ENCODE measurements around the gene TNFSF12. TPM values are rescaled to one million over a fixed set of nuclear protein-coding genes. Genes with fewer than 3 reads are reported as not detected.

The TNFSF12 gene
- total RNA-seq, 1 experiment from 2014 or later: 15.2 TPM

- ATAC-seq (no peak), DNase-seq (no peak)
- POLR2A ChIA-PET (ENCODE audit: unreplicated experiment): no interaction called here
- H3K27ac ChIP-seq (ENCODE audit: low read length): no peak overlapping the region
- H3K4me2 ChIP-seq (ENCODE audit: low read length): no peak overlapping the region
- H3K9me2 ChIP-seq (replicated peaks; ENCODE audit: low read length): no peaks in the 10 kb centered on the region
- no TSS peak for BruUV-seq (replicated peaks)
- H3K9me3 ChIP-seq (ENCODE audit: low read length): no peaks in the 10 kb centered on the region
- no peak overlapping the region for H3K4me3 ChIP-seq (ENCODE audit: low read length)
- H3F3A ChIP-seq (ENCODE audit: low read length, unreplicated experiment): no peaks in the 10 kb centered on the region
- no peak overlapping the region for H2AFZ ChIP-seq (ENCODE audit: low read length)
- H3K9ac ChIP-seq (ENCODE audit: low read length): no peak overlapping the region
- TF ChIP-seq, protein P1, sequence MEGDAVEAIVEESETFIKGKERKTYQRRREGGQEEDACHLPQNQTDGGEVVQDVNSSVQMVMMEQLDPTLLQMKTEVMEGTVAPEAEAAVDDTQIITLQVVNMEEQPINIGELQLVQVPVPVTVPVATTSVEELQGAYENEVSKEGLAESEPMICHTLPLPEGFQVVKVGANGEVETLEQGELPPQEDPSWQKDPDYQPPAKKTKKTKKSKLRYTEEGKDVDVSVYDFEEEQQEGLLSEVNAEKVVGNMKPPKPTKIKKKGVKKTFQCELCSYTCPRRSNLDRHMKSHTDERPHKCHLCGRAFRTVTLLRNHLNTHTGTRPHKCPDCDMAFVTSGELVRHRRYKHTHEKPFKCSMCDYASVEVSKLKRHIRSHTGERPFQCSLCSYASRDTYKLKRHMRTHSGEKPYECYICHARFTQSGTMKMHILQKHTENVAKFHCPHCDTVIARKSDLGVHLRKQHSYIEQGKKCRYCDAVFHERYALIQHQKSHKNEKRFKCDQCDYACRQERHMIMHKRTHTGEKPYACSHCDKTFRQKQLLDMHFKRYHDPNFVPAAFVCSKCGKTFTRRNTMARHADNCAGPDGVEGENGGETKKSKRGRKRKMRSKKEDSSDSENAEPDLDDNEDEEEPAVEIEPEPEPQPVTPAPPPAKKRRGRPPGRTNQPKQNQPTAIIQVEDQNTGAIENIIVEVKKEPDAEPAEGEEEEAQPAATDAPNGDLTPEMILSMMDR (conservative IDR thresholded peaks at IDR 0.05; ENCODE audit: low read depth, low read length): no peak
- TF ChIP-seq EZH2phosphoT487 (IDR thresholded peaks at IDR 0.05; ENCODE audit: borderline replicate concordance, low read length): no peak
- H3K79me2 ChIP-seq (ENCODE audit: low read length): no peaks in the 10 kb centered on the region
- intact Hi-C loops (cut with micrococcal nuclease): no loop called here
- CTCF ChIA-PET: interaction anchor here (0.5 to 0.6 kb wide), 2 partner anchors 12 to 56 kb away, joined by 3 to 4 read pairs; no protein-coding TSS in a partner anchor
- H3K27me3 ChIP-seq (ENCODE audit: low read length): no peaks in the 10 kb centered on the region
- H4K20me1 ChIP-seq (ENCODE audit: low read length): no peaks in the 10 kb centered on the region
- no peaks in the 10 kb centered on the region for H3K4me1 ChIP-seq (ENCODE audit: insufficient read depth, low read length)
- H3K36me3 ChIP-seq (ENCODE audit: low read depth, low read length): peaks cover 68% of the 10 kb centered on the region
These were observed 47.1 kb upstream of the TNFSF12 start for GRCh38 chr17:7501729-7502128.

- Histone ChIP-seq H3K36me3 (ENCODE audit: low read depth, low read length) (peaks cover 65% of the 10 kb centered on the region), H3K9me2 (replicated peaks; ENCODE audit: low read length) (no peaks in the 10 kb centered on the region), H3K4me2 (ENCODE audit: low read length) (no peak overlapping the region), H3K4me3 (ENCODE audit: low read length) (no peak overlapping the region), H3K27ac (ENCODE audit: low read length) (no peak overlapping the region), H2AFZ (ENCODE audit: low read length) (no peak overlapping the region), H3K79me2 (ENCODE audit: low read length) (no peaks in the 10 kb centered on the region), H3K4me1 (ENCODE audit: insufficient read depth, low read length) (no peaks in the 10 kb centered on the region), H4K20me1 (ENCODE audit: low read length) (no peaks in the 10 kb centered on the region), H3K27me3 (ENCODE audit: low read length) (no peaks in the 10 kb centered on the region), H3F3A (ENCODE audit: low read length, unreplicated experiment) (no peaks in the 10 kb centered on the region), H3K9me3 (ENCODE audit: low read length) (no peaks in the 10 kb centered on the region), H3K9ac (ENCODE audit: low read length) (no peak overlapping the region)
- intact Hi-C loops (cut with micrococcal nuclease): no loop called here
- ATAC-seq (peak; percentile 31; the same call in 1 of the 2 replicates), DNase-seq (no peak)
- TF ChIP-seq EZH2 (IDR thresholded peaks at IDR 0.05; ENCODE audit: low read length, unreplicated experiment) (no peak), EZH2phosphoT487 (IDR thresholded peaks at IDR 0.05; ENCODE audit: borderline replicate concordance, low read length) (no peak)
- TF ChIP-seq, protein P1 (conservative IDR thresholded peaks at IDR 0.05; ENCODE audit: low read depth, low read length): no peak
- ChIA-PET POLR2A (ENCODE audit: unreplicated experiment) (no interaction called here), CTCF (interaction anchor here (0.5 to 0.7 kb wide), 3 partner anchors 11 to 67 kb away, joined by 3 to 4 read pairs (median 4); no protein-coding TSS in a partner anchor)
- BruUV-seq (replicated peaks): no TSS peak
These were observed 46.5 kb upstream of the TNFSF12 start for GRCh38 chr17:7502171-7502847.

- Histone ChIP-seq H4K20me1 (ENCODE audit: low read length) (no peaks in the 10 kb centered on the region), H2AFZ (ENCODE audit: low read length) (no peak overlapping the region), H3K27ac (ENCODE audit: low read length) (no peak overlapping the region), H3K36me3 (ENCODE audit: low read depth, low read length) (peaks cover 61% of the 10 kb centered on the region), H3K4me1 (ENCODE audit: insufficient read depth, low read length) (no peaks in the 10 kb centered on the region), H3F3A (ENCODE audit: low read length, unreplicated experiment) (no peaks in the 10 kb centered on the region), H3K9ac (ENCODE audit: low read length) (no peak overlapping the region), H3K4me3 (ENCODE audit: low read length) (no peak overlapping the region), H3K9me2 (replicated peaks; ENCODE audit: low read length) (no peaks in the 10 kb centered on the region), H3K9me3 (ENCODE audit: low read length) (no peaks in the 10 kb centered on the region), H3K27me3 (ENCODE audit: low read length) (no peaks in the 10 kb centered on the region), H3K79me2 (ENCODE audit: low read length) (no peaks in the 10 kb centered on the region), H3K4me2 (ENCODE audit: low read length) (no peak overlapping the region)
- no peak for ATAC-seq
- DNase-seq: no peak
- TF ChIP-seq EZH2phosphoT487 (IDR thresholded peaks at IDR 0.05; ENCODE audit: borderline replicate concordance, low read length) (no peak), EZH2 (IDR thresholded peaks at IDR 0.05; ENCODE audit: low read length, unreplicated experiment) (no peak)
- TF ChIP-seq, protein P1 (conservative IDR thresholded peaks at IDR 0.05; ENCODE audit: low read depth, low read length): peak; percentile 43
- ChIA-PET POLR2A (ENCODE audit: unreplicated experiment) (no interaction called here), CTCF (interaction anchor here (0.7 kb wide), 1 partner anchor 68 kb away, joined by 4 read pairs; no protein-coding TSS in a partner anchor)
- BruUV-seq (replicated peaks): no TSS peak
- intact Hi-C loops (cut with micrococcal nuclease): no loop called here
These were observed 45.9 kb upstream of the TNFSF12 start for GRCh38 chr17:7502987-7503386.

Data from PC-3 (cell line).